Activated CD4-positive, alpha-beta T cell treated with anti-CD3 and anti-CD28 coated beads for 36 hours (primary cell): ENCODE results near the gene FUBP1. TPM values are rescaled to one million over a fixed set of nuclear protein-coding genes. Genes with fewer than 3 reads are reported as not detected.
A peak's percentile ranks its signal among the peaks of the same experiment; 100 is the strongest.
"Not testable (repeated sequence)": the region's sequence is repeated elsewhere in the genome, so short reads cannot be mapped to it uniquely, and the experiment has no call there.

Experiments
- ATAC-seq: fragments of 200-7000 bp; cut with Tn5 transposase; one replicate; pipeline ENCODE4 v1.10.0; 2021; ENCODE audit warnings: mild to moderate bottlenecking, moderate library complexity
- CTCF ChIA-PET: fragments of 350-600 bp; sonication (Branson Sonifier 250); formaldehyde crosslinking; loops from one replicate; lab custom pipeline; 2021; ENCODE audit warnings: antibody characterized with exemption; lab: Charles Lee
- POLR2A ChIA-PET: fragments of 350-600 bp; sonication (Branson Sonifier 250); formaldehyde crosslinking; loops from one replicate; lab custom pipeline; 2021; ENCODE audit warnings: antibody characterized with exemption, inconsistent platforms; lab: Charles Lee
- DNase-seq: peaks from one replicate; pipeline ENCODE4 v3.0.0-alpha.2; 2020
- H3K27ac Mint-ChIP-seq: one replicate; pipeline ENCODE4 v1.8.0; 2021; ENCODE audit warnings: mixed read lengths
- H3K27me3 Mint-ChIP-seq: one replicate; pipeline ENCODE4 v1.8.0; 2021; ENCODE audit warnings: mixed read lengths
- H3K36me3 Mint-ChIP-seq: one replicate; pipeline ENCODE4 v1.8.0; 2021; ENCODE audit warnings: low read depth, mixed read lengths
- H3K4me1 Mint-ChIP-seq: one replicate; pipeline ENCODE4 v1.8.0; 2021; ENCODE audit warnings: mixed read lengths
- H3K4me3 Mint-ChIP-seq: one replicate; pipeline ENCODE4 v1.8.0; 2021; ENCODE audit warnings: mild to moderate bottlenecking, moderate library complexity, mixed read lengths
- H3K9me3 Mint-ChIP-seq: one replicate; pipeline ENCODE4 v1.8.0; 2021; ENCODE audit warnings: low read depth, mixed read lengths
- intact Hi-C, 2 experiments: fragments of 100-400 bp; cut with DNase I in 1 of 2; cut with micrococcal nuclease in 1 of 2; formaldehyde crosslinking; loops; one replicate each; pipeline versions ENCODE4 v1.14.2 to v1.15.1; 2022 to 2024; cut with DNase I, micrococcal nuclease
- total RNA-seq, 2 experiments: library from RNA; stranded (reverse); gene quantifications; one replicate each; pipeline ENCODE4 v1.2.3, GENCODE V29; 2021

FUBP1 gene
- total RNA-seq, 2 experiments from 2014 or later = 240 to 258 TPM

DNA sequence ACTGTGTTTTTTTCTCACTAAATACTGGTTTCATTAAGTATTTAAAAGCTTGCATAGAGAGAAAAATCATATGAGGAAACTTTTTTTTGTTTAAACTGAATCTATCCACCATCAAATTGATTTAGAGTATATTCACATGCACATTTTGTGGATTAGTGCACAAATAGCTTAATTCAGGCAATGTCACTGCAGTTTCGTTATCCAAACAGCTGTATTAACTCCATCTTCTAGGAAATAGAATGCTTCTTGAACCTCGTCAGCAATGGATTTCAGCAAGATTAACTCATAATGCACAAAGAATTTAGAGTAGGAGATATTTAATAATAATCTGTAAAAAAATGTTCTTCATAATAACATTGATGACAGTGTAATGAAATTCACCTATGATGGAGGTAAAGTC lies 52.9 kb downstream of the FUBP1 start:
- peak overlapping the region; percentile 73 for H3K4me3 Mint-ChIP-seq
- no peak for DNase-seq
- peaks cover 2% of the 10 kb centered on the region for H3K27me3 Mint-ChIP-seq
- ChIA-PET CTCF (interaction anchor here (0.7 kb wide), 1 partner anchor 44 kb away, joined by 3 read pairs; no protein-coding TSS in a partner anchor), POLR2A (no interaction called here)
- no peak overlapping the region for H3K27ac Mint-ChIP-seq
- H3K4me1 Mint-ChIP-seq = peaks cover 11% of the 10 kb centered on the region
- intact Hi-C loops = no loop called here
- no peak for ATAC-seq
- H3K36me3 Mint-ChIP-seq = no peaks in the 10 kb centered on the region
- no peaks in the 10 kb centered on the region for H3K9me3 Mint-ChIP-seq

GRCh38 chr1:77925518-77925917 lies 53.4 kb downstream of the FUBP1 start:
- ChIA-PET POLR2A (no interaction called here), CTCF (interaction anchor here (0.7 kb wide), 1 partner anchor 45 kb away, joined by 3 read pairs; no protein-coding TSS in a partner anchor)
- Mint-ChIP-seq H3K27ac (no peak overlapping the region), H3K4me3 (no peak overlapping the region), H3K4me1 (peaks cover 11% of the 10 kb centered on the region), H3K9me3 (no peaks in the 10 kb centered on the region), H3K27me3 (peaks cover 2% of the 10 kb centered on the region), H3K36me3 (no peaks in the 10 kb centered on the region)
- DNase-seq (no peak), ATAC-seq (no peak)
- intact Hi-C loops = no loop called here

DNA sequence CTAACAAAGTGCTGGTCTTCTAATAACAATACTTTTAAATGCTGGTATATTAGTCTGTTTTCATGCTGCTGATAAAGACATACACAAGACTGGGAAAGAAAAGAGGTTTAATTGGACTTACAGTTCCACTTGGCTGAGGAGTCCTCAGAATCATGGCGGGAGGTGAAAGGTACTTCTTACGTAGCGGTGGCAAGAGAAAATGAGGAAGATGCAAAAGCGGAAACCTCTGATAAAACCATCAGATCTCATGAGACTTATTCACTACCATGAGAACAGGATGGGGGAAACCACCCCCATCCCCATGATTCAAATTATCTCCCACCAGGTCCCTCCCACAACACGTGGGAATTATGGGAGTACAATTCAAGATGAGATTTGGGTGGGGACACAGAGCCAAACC lies 60.0 kb downstream of the FUBP1 start:
- H3K36me3 Mint-ChIP-seq, ATAC-seq, POLR2A ChIA-PET, DNase-seq, intact Hi-C loops, H3K27ac Mint-ChIP-seq, H3K4me3 Mint-ChIP-seq, H3K4me1 Mint-ChIP-seq, H3K27me3 Mint-ChIP-seq, H3K9me3 Mint-ChIP-seq: not testable (repeated sequence)
- CTCF ChIA-PET = interaction anchor here (1.2 kb wide), 1 partner anchor 15 kb away, joined by 3 read pairs; no protein-coding TSS in a partner anchor

DNA sequence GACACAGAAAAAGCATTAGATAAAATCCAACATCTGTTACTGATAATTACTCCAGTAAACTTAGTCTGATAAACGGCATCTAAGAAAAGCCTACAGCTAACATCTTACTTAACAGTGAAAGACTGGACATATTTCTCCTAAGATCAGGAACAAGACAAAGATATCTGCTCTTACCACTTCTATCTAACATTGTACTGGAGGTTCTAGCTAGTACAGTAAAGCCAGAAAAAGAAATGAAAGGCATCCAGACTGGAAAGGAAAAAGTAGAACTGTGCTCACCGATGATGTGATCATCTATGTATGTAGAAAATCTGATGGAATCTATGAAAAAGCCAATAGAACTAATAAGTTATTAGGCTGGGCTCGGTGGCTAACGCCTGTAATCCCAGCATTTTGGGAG lies 68.8 kb downstream of the FUBP1 start:
- ATAC-seq (no peak), DNase-seq (no peak)
- POLR2A ChIA-PET = no interaction called here
- Mint-ChIP-seq H3K36me3 (no peaks in the 10 kb centered on the region), H3K27ac (no peak overlapping the region), H3K4me3 (no peak overlapping the region), H3K9me3 (no peaks in the 10 kb centered on the region), H3K4me1 (no peaks in the 10 kb centered on the region), H3K27me3 (no peaks in the 10 kb centered on the region)
- CTCF ChIA-PET = no interaction called here
- intact Hi-C loops = no loop called here

- no peaks in the 10 kb centered on the region for H3K36me3 Mint-ChIP-seq
- ChIA-PET CTCF (no interaction called here), POLR2A (no interaction called here)
- H3K4me3 Mint-ChIP-seq = no peak overlapping the region
- ATAC-seq = no peak
- no peaks in the 10 kb centered on the region for H3K9me3 Mint-ChIP-seq
- no peak overlapping the region for H3K27ac Mint-ChIP-seq
- DNase-seq = no peak
- H3K27me3 Mint-ChIP-seq = no peaks in the 10 kb centered on the region
- intact Hi-C loops = loop anchor here in 1 of 2 experiments (5.0 to 10.0 kb wide), 2 partner anchors 211 to 762 kb away; no protein-coding TSS in a partner anchor
- no peaks in the 10 kb centered on the region for H3K4me1 Mint-ChIP-seq
Measured at GRCh38 chr1:77906624-77907023, 72.2 kb downstream of the FUBP1 start.

DNA sequence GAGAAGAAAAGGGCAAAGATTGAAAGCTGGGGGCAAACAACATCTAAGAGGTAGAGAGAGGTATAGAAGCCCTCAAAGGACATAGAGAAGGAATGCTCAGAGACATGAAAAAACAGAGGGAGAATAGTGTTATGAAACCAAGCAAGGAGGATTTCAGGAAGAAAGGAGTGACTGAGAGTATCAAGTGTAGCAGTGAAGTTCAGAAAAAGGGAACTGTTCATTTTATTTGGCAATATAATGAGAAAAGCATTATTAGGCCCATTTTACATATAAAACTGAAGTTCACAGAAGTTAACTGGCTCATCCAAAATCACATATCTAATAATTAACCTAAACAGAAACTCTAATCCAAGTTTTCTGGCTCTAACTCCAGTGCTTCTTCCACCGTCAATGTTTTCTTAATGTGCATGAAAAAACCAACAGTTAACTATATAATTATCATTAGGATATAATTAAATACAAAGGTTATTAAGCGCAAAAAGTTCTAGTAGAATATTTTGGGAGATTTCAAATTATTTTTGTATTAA lies 72.8 kb downstream of the FUBP1 start:
- ChIA-PET CTCF (no interaction called here), POLR2A (no interaction called here)
- no peak for DNase-seq
- Mint-ChIP-seq H3K27ac (no peak overlapping the region), H3K27me3 (no peaks in the 10 kb centered on the region), H3K4me1 (no peaks in the 10 kb centered on the region), H3K9me3 (no peaks in the 10 kb centered on the region), H3K4me3 (no peak overlapping the region), H3K36me3 (no peaks in the 10 kb centered on the region)
- no peak for ATAC-seq
- intact Hi-C loops = loop anchor here in 1 of 2 experiments (5.0 to 10.0 kb wide), 2 partner anchors 211 to 761 kb away; no protein-coding TSS in a partner anchor

- POLR2A ChIA-PET = no interaction called here
- CTCF ChIA-PET = no interaction called here
- DNase-seq = no peak
- Mint-ChIP-seq H3K9me3 (no peaks in the 10 kb centered on the region), H3K36me3 (no peaks in the 10 kb centered on the region), H3K4me1 (no peaks in the 10 kb centered on the region), H3K4me3 (no peak overlapping the region), H3K27me3 (no peaks in the 10 kb centered on the region), H3K27ac (no peak overlapping the region)
- no peak for ATAC-seq
- intact Hi-C loops = loop anchor here in 1 of 2 experiments (5.0 to 10.0 kb wide), 2 partner anchors 212 to 761 kb away; no protein-coding TSS in a partner anchor
Measured at GRCh38 chr1:77905603-77906002, 73.3 kb downstream of the FUBP1 start.

- Mint-ChIP-seq H3K27ac (no peak overlapping the region), H3K4me1 (no peaks in the 10 kb centered on the region), H3K36me3 (no peaks in the 10 kb centered on the region), H3K9me3 (peaks cover 2% of the 10 kb centered on the region), H3K4me3 (no peak overlapping the region), H3K27me3 (no peaks in the 10 kb centered on the region)
- DNase-seq (peak; percentile 32), ATAC-seq (no peak)
- ChIA-PET POLR2A (no interaction called here), CTCF (interaction anchor here (0.6 to 1.2 kb wide), 4 partner anchors 12 to 179 kb away, joined by 3 read pairs; partner anchors contain the start of gene NEXN)
- intact Hi-C loops = loop anchor here in 1 of 2 experiments (10.0 kb wide), 1 partner anchor 756 kb away; no protein-coding TSS in a partner anchor
Measured at GRCh38 chr1:77900687-77901293, 78.1 kb downstream of the FUBP1 start.

DNA sequence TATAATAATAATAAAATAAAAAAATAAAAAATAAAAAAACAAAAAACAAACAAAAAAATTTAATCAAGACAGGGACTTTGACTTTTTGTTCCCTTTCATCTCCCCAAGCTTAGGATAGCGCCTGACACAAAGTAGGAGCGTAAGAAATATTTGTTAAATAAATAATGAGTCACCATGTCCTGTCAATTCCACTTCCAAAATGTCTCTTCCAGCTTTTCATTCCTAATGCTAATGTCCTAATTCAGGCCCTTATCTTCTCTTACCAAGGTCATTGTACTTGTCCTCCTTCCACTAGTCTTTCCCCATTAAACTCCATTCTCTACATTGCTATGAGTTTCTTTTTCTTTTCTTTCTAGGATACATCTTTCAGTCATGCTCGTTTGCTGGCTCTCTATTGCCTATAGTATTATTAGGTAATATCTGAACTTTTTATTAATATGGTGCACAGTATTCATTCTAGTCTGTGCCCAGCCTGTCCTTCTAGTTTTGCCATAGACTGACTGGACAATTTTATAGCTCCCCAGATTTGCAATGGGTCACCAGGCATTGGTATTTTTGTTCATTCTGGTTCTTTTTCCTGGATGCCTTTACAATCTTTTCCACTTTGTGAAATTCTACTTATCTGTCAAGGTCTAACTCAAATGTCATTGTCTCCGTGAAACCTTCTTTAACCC lies 79.1 kb downstream of the FUBP1 start:
- no peaks in the 10 kb centered on the region for H3K27me3 Mint-ChIP-seq
- intact Hi-C loops = loop anchor here in 1 of 2 experiments (10.0 kb wide), 1 partner anchor 755 kb away; no protein-coding TSS in a partner anchor
- H3K27ac Mint-ChIP-seq = no peak overlapping the region
- no peak for DNase-seq
- H3K4me3 Mint-ChIP-seq = no peak overlapping the region
- peaks cover 2% of the 10 kb centered on the region for H3K9me3 Mint-ChIP-seq
- no peak for ATAC-seq
- no peaks in the 10 kb centered on the region for H3K4me1 Mint-ChIP-seq
- H3K36me3 Mint-ChIP-seq = no peaks in the 10 kb centered on the region
- CTCF ChIA-PET = interaction anchor here (1.1 to 1.2 kb wide), 3 partner anchors 11 to 74 kb away, joined by 3 read pairs; partner anchors contain the start of gene NEXN
- POLR2A ChIA-PET = no interaction called here
